ENCODE data around the gene DCTD.

The DCTD gene

GRCh38 chr4:182917182-182918043 lies at the start of gene DCTD:
Gene DCTD, minus strand, starts transcription at chr4:182917386. Its CDS starts 1,818 bp downstream, at chr4:182915568.
- Histone ChIP-seq H3K36me3 (ENCODE audit: control insufficient read depth, insufficient read depth, low read length) (peaks cover 26% of the 10 kb centered on the region), H3K27me3 (ENCODE audit: control insufficient read depth, insufficient read depth, low read length) (peaks cover 8% of the 10 kb centered on the region; the same call in 1 of the 2 replicates), H3K27ac (ENCODE audit: low read depth, low read length) (peak within 1 kb of the TSS; percentile 78), H3K9me3 (ENCODE audit: control insufficient read depth, insufficient read depth, low read length) (no peaks in the 10 kb centered on the region), H3K4me1 (ENCODE audit: control insufficient read depth, insufficient read depth, low read length) (peaks cover 17% of the 10 kb centered on the region), H3K9ac (ENCODE audit: low read depth, low read length) (peak within 1 kb of the TSS; percentile 80), H3K4me3 (ENCODE audit: low read depth, low read length) (peak within 1 kb of the TSS; percentile 80)

- no peaks in the 10 kb centered on the region for H3K27me3 ChIP-seq (ENCODE audit: control insufficient read depth, insufficient read depth, low read length)
- H3K4me3 ChIP-seq (ENCODE audit: low read depth, low read length) = no peak overlapping the region
- H3K4me1 ChIP-seq (ENCODE audit: control insufficient read depth, insufficient read depth, low read length) = no peaks in the 10 kb centered on the region
- no peaks in the 10 kb centered on the region for H3K36me3 ChIP-seq (ENCODE audit: control insufficient read depth, insufficient read depth, low read length)
- no peaks in the 10 kb centered on the region for H3K9me3 ChIP-seq (ENCODE audit: control insufficient read depth, insufficient read depth, low read length)
- H3K27ac ChIP-seq (ENCODE audit: low read depth, low read length) = no peak overlapping the region
- H3K9ac ChIP-seq (ENCODE audit: low read depth, low read length) = no peak overlapping the region
These were observed 43.6 kb upstream of the DCTD start for GRCh38 chr4:182960746-182961145.

- H3K9ac ChIP-seq (ENCODE audit: low read depth, low read length) = no peak overlapping the region
- H3K36me3 ChIP-seq (ENCODE audit: control insufficient read depth, insufficient read depth, low read length) = no peaks in the 10 kb centered on the region
- no peaks in the 10 kb centered on the region for H3K9me3 ChIP-seq (ENCODE audit: control insufficient read depth, insufficient read depth, low read length)
- no peak overlapping the region for H3K27ac ChIP-seq (ENCODE audit: low read depth, low read length)
- H3K27me3 ChIP-seq (ENCODE audit: control insufficient read depth, insufficient read depth, low read length) = no peaks in the 10 kb centered on the region
- no peaks in the 10 kb centered on the region for H3K4me1 ChIP-seq (ENCODE audit: control insufficient read depth, insufficient read depth, low read length)
- H3K4me3 ChIP-seq (ENCODE audit: low read depth, low read length) = no peak overlapping the region
These were observed 43.0 kb upstream of the DCTD start for GRCh38 chr4:182960228-182960627.

- Histone ChIP-seq H3K36me3 (ENCODE audit: control insufficient read depth, insufficient read depth, low read length) (no peaks in the 10 kb centered on the region), H3K27me3 (ENCODE audit: control insufficient read depth, insufficient read depth, low read length) (no peaks in the 10 kb centered on the region), H3K9ac (ENCODE audit: low read depth, low read length) (no peak overlapping the region), H3K9me3 (ENCODE audit: control insufficient read depth, insufficient read depth, low read length) (no peaks in the 10 kb centered on the region), H3K4me1 (ENCODE audit: control insufficient read depth, insufficient read depth, low read length) (no peaks in the 10 kb centered on the region), H3K27ac (ENCODE audit: low read depth, low read length) (no peak overlapping the region), H3K4me3 (ENCODE audit: low read depth, low read length) (no peak overlapping the region)
These were observed 38.2 kb upstream of the DCTD start for GRCh38 chr4:182955411-182955810.

GRCh38 chr4:182944484-182945213 lies 27.5 kb upstream of the DCTD start:
- H3K27ac ChIP-seq (ENCODE audit: low read depth, low read length) = no peak overlapping the region
- peaks cover 9% of the 10 kb centered on the region; the same call in 1 of the 2 replicates for H3K4me1 ChIP-seq (ENCODE audit: control insufficient read depth, insufficient read depth, low read length)
- no peaks in the 10 kb centered on the region for H3K9me3 ChIP-seq (ENCODE audit: control insufficient read depth, insufficient read depth, low read length)
- H3K36me3 ChIP-seq (ENCODE audit: control insufficient read depth, insufficient read depth, low read length) = no peaks in the 10 kb centered on the region
- no peak overlapping the region for H3K4me3 ChIP-seq (ENCODE audit: low read depth, low read length)
- H3K9ac ChIP-seq (ENCODE audit: low read depth, low read length) = no peak overlapping the region
- H3K27me3 ChIP-seq (ENCODE audit: control insufficient read depth, insufficient read depth, low read length) = no peaks in the 10 kb centered on the region

GRCh38 chr4:182939680-182940079 lies 22.5 kb upstream of the DCTD start:
- Histone ChIP-seq H3K4me3 (ENCODE audit: low read depth, low read length) (no peak overlapping the region), H3K9me3 (ENCODE audit: control insufficient read depth, insufficient read depth, low read length) (no peaks in the 10 kb centered on the region)

GRCh38 chr4:182938205-182938645 lies 21.0 kb upstream of the DCTD start:
- Histone ChIP-seq H3K36me3 (ENCODE audit: control insufficient read depth, insufficient read depth, low read length) (no peaks in the 10 kb centered on the region), H3K27ac (ENCODE audit: low read depth, low read length) (no peak overlapping the region), H3K9me3 (ENCODE audit: control insufficient read depth, insufficient read depth, low read length) (no peaks in the 10 kb centered on the region), H3K9ac (ENCODE audit: low read depth, low read length) (no peak overlapping the region), H3K4me3 (ENCODE audit: low read depth, low read length) (no peak overlapping the region), H3K4me1 (ENCODE audit: control insufficient read depth, insufficient read depth, low read length) (no peaks in the 10 kb centered on the region), H3K27me3 (ENCODE audit: control insufficient read depth, insufficient read depth, low read length) (no peaks in the 10 kb centered on the region)

More at GRCh38 chr4:182939680-182940079, 22.5 kb upstream of the DCTD start:
- no peak overlapping the region for H3K9ac ChIP-seq (ENCODE audit: low read depth, low read length)
- H3K4me1 ChIP-seq (ENCODE audit: control insufficient read depth, insufficient read depth, low read length) = no peaks in the 10 kb centered on the region
- no peaks in the 10 kb centered on the region for H3K27me3 ChIP-seq (ENCODE audit: control insufficient read depth, insufficient read depth, low read length)
- H3K27ac ChIP-seq (ENCODE audit: low read depth, low read length) = no peak overlapping the region
- H3K36me3 ChIP-seq (ENCODE audit: control insufficient read depth, insufficient read depth, low read length) = no peaks in the 10 kb centered on the region

GRCh38 chr4:182937268-182938204 lies 20.4 kb upstream of the DCTD start:
- Histone ChIP-seq H3K36me3 (ENCODE audit: control insufficient read depth, insufficient read depth, low read length) (no peaks in the 10 kb centered on the region), H3K4me3 (ENCODE audit: low read depth, low read length) (no peak overlapping the region), H3K4me1 (ENCODE audit: control insufficient read depth, insufficient read depth, low read length) (no peaks in the 10 kb centered on the region), H3K9ac (ENCODE audit: low read depth, low read length) (no peak overlapping the region), H3K9me3 (ENCODE audit: control insufficient read depth, insufficient read depth, low read length) (no peaks in the 10 kb centered on the region), H3K27me3 (ENCODE audit: control insufficient read depth, insufficient read depth, low read length) (no peaks in the 10 kb centered on the region), H3K27ac (ENCODE audit: low read depth, low read length) (no peak overlapping the region)

- H3K27ac ChIP-seq (ENCODE audit: low read depth, low read length) = no peak overlapping the region
- no peaks in the 10 kb centered on the region for H3K36me3 ChIP-seq (ENCODE audit: control insufficient read depth, insufficient read depth, low read length)
- no peaks in the 10 kb centered on the region for H3K4me1 ChIP-seq (ENCODE audit: control insufficient read depth, insufficient read depth, low read length)
- H3K9ac ChIP-seq (ENCODE audit: low read depth, low read length) = no peak overlapping the region
- no peaks in the 10 kb centered on the region for H3K9me3 ChIP-seq (ENCODE audit: control insufficient read depth, insufficient read depth, low read length)
- no peaks in the 10 kb centered on the region for H3K27me3 ChIP-seq (ENCODE audit: control insufficient read depth, insufficient read depth, low read length)
- H3K4me3 ChIP-seq (ENCODE audit: low read depth, low read length) = no peak overlapping the region
These were observed 15.5 kb upstream of the DCTD start for GRCh38 chr4:182932651-182933050.

GRCh38 chr4:182931691-182932345 lies 14.6 kb upstream of the DCTD start:
- Histone ChIP-seq H3K4me3 (ENCODE audit: low read depth, low read length) (no peak overlapping the region), H3K27me3 (ENCODE audit: control insufficient read depth, insufficient read depth, low read length) (no peaks in the 10 kb centered on the region), H3K36me3 (ENCODE audit: control insufficient read depth, insufficient read depth, low read length) (no peaks in the 10 kb centered on the region), H3K9me3 (ENCODE audit: control insufficient read depth, insufficient read depth, low read length) (no peaks in the 10 kb centered on the region), H3K27ac (ENCODE audit: low read depth, low read length) (no peak overlapping the region), H3K4me1 (ENCODE audit: control insufficient read depth, insufficient read depth, low read length) (no peaks in the 10 kb centered on the region), H3K9ac (ENCODE audit: low read depth, low read length) (no peak overlapping the region)

Data from HUES48 (cell line).